ENCODE data around the gene DDX5. TPM values are rescaled to one million over a fixed set of nuclear protein-coding genes. Genes with fewer than 3 reads are reported as not detected.

DDX5 gene
- total RNA-seq, 1 donor from 2014 or later = 771 TPM

DNA sequence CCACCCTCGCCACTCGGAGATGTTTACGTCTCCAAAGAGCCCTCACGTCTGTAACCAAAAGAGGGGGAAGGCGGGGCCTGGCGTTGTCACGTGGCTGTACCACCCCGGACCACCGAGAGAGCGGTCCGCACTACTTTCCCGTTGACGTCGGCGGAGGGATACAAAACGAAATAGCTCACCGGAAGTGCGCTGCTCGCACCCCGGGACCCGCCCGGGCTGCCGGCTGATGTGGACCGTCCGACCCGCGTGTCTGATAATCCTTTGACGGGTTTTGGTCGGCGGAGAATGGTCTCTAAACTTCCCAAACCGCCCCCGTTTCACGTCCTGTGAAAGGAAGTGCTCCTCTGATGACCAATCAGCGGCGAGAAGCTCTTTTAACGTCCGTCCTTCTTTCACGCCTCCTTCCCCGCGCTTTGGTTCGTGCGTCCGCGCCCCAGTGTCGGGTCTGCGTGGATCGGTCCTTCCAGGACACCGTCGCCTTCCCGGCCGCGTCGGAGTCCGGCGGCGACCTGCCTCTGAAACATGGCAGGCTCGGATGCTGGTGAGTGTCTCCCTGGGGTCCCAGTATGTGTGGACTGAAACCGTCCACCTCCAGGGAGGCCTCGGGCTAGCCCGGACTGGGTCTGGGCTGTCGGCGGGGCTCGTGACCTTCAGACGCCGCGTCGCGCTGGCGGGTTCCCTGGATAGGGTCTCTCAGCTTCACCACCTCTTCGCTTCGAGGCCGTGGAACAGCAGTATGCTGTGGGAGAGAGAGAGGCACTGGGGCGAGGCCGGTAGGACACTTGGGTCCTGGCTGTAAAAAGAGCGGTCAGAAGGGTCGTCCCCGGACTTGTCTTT is 705 bp upstream of the DDX5 start, which contains the start of gene CEP95:
TSS of gene CEP95 (plus strand) at position 402 of the 837 bp plus-strand sequence. CDS start at position 523, 121 bp downstream.
- Mint-ChIP-seq H3K27ac (ENCODE audit: unreplicated experiment) (peak within 1 kb of the TSS; percentile 100), H3K4me3 (ENCODE audit: unreplicated experiment) (peak within 1 kb of the TSS; percentile 100), H3K36me3 (ENCODE audit: low read depth, unreplicated experiment) (peaks cover 58% of the 10 kb centered on the region), H3K27me3 (ENCODE audit: unreplicated experiment) (peaks cover 33% of the 10 kb centered on the region), H3K4me1 (ENCODE audit: unreplicated experiment) (peaks cover 48% of the 10 kb centered on the region), H3K9me3 (ENCODE audit: unreplicated experiment) (no peaks in the 10 kb centered on the region)
- peak; percentile 88 for DNase-seq (ENCODE audit: low spot score)
- TF ChIP-seq, protein P1, sequence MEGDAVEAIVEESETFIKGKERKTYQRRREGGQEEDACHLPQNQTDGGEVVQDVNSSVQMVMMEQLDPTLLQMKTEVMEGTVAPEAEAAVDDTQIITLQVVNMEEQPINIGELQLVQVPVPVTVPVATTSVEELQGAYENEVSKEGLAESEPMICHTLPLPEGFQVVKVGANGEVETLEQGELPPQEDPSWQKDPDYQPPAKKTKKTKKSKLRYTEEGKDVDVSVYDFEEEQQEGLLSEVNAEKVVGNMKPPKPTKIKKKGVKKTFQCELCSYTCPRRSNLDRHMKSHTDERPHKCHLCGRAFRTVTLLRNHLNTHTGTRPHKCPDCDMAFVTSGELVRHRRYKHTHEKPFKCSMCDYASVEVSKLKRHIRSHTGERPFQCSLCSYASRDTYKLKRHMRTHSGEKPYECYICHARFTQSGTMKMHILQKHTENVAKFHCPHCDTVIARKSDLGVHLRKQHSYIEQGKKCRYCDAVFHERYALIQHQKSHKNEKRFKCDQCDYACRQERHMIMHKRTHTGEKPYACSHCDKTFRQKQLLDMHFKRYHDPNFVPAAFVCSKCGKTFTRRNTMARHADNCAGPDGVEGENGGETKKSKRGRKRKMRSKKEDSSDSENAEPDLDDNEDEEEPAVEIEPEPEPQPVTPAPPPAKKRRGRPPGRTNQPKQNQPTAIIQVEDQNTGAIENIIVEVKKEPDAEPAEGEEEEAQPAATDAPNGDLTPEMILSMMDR (IDR thresholded peaks at IDR 0.05; ENCODE audit: unreplicated experiment) = no peak

DNA sequence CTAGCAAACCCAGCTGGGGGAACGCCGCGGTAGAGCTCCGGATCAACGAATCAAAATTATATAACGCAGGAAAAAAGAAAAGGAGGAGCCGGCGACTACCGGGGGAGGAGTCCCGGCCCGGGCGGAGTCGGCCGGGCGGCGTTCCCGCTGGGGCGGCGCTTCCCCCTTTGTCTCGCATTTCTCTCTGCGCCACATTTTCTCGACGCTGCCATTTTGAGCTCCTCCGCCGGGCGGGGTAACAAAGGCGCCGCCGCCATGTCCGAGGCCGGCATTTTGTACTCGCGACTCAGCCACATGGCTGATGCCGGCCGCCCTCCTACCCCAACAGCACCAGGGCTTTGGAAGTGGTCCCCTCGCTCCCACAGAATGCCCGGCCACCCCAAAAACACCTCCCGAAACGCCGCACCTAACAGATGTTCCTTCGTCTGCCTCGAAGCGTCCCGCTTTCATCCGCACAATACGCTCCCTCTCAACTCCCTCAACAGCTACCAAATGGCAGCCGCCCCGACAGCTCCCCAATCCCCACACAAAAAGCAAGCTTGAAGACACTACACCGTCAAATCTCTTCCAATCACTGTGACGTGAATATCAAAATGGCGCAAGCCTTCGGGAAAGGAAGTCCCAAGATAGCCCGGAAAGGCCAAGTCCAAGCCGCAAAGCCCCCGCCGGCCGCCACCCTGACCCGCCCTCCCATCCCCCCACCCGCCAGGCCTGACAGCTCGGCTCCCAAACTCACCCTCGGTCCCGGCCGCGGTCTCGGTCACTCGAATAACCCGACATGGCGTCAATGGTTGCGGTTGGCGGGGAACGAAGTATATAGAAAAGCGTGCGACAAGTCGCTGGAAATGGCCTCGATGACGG is 519 bp downstream of the DDX5 start:
- TF ChIP-seq, protein P1 (IDR thresholded peaks at IDR 0.05; ENCODE audit: unreplicated experiment) = no peak
- peaks cover 59% of the 10 kb centered on the region for H3K4me1 Mint-ChIP-seq (ENCODE audit: unreplicated experiment)
- DNase-seq (ENCODE audit: low spot score) = peak; percentile 77
- H3K36me3 Mint-ChIP-seq (ENCODE audit: low read depth, unreplicated experiment) = peaks cover 62% of the 10 kb centered on the region
- peak overlapping the region; percentile 100 for H3K4me3 Mint-ChIP-seq (ENCODE audit: unreplicated experiment)
- no peaks in the 10 kb centered on the region for H3K9me3 Mint-ChIP-seq (ENCODE audit: unreplicated experiment)
- peak overlapping the region; percentile 100 for H3K27ac Mint-ChIP-seq (ENCODE audit: unreplicated experiment)
- H3K27me3 Mint-ChIP-seq (ENCODE audit: unreplicated experiment) = peaks cover 37% of the 10 kb centered on the region

DNA sequence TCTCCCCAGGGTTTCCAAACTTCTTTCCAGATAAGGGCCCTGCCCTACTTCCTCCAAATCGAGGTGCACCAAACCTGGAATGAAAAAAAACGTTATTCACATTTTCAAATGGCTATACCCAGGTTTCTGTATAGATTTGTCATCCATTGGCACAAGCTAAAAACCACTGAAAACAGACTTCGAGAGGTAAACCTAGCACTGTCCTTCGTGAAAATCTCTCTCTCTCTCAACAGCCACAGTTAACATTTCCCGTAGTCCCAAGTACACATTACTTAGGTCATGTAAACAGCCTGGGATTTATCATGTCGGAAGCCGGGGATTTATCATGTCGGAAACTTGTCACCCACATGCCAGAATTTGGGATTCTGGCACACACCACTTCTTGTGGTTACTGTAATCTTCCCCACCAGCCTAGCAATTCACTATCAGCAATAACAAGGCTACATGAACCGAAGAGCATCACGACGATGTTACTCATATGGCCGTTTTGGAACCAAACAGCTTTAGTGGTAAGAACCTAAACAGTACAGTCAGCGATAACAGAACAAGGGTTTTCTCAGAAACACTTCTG is 1.2 kb downstream of the DDX5 start:
- H3K27me3 Mint-ChIP-seq (ENCODE audit: unreplicated experiment) = peaks cover 41% of the 10 kb centered on the region
- peaks cover 64% of the 10 kb centered on the region for H3K36me3 Mint-ChIP-seq (ENCODE audit: low read depth, unreplicated experiment)
- DNase-seq (ENCODE audit: low spot score) = no peak
- TF ChIP-seq, protein P1 (IDR thresholded peaks at IDR 0.05; ENCODE audit: unreplicated experiment) = no peak
- peak overlapping the region; percentile 100 for H3K4me3 Mint-ChIP-seq (ENCODE audit: unreplicated experiment)
- no peaks in the 10 kb centered on the region for H3K9me3 Mint-ChIP-seq (ENCODE audit: unreplicated experiment)
- H3K4me1 Mint-ChIP-seq (ENCODE audit: unreplicated experiment) = peaks cover 67% of the 10 kb centered on the region
- peak overlapping the region; percentile 100 for H3K27ac Mint-ChIP-seq (ENCODE audit: unreplicated experiment)

DNA sequence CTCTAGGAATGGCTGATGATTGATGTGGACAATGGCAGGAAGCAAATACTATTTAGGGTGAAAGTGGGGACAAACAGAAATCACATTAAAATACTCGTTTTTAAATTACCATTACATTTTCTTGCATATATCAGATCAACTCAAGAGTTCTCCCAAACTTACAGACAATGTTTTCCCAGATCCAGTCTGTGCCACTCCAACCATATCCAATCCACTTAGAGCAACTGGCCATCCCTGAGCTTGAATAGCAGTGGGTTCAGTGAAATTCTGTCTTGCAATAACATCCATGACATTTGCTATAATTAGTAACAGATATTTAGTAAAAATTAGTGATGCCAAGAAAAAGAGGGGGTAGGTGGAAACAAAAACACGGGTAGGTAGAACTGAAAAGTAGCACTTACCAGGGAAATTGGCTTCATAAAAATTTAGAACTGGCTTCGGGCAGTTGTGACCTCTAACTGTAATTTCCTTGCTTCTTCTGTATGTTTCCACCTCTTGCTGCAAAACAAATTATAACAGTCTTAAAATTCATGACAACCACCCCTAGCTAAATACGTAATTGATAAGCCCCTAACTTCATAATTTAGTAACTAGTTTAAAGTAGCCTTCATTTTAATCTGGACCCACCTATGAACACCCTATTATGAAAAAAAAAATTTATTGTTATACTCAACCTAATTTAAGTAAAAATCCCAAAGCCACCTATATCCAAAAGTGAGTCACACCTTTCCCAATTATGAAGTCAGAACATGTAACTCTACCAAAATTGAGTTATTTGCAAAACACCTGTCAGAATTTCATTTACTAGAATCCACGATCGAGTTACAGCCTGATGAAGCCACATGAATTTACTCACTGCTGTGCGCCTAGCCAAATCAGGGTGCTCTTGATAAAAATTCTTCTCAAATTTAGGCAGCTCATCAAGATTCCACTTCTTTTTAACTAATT is 2.0 kb downstream of the DDX5 start:
- peaks cover 70% of the 10 kb centered on the region for H3K4me1 Mint-ChIP-seq (ENCODE audit: unreplicated experiment)

More for the DNA sequence above, 2.0 kb downstream of the DDX5 start:
- H3K9me3 Mint-ChIP-seq (ENCODE audit: unreplicated experiment) = no peaks in the 10 kb centered on the region
- TF ChIP-seq, protein P1 (IDR thresholded peaks at IDR 0.05; ENCODE audit: unreplicated experiment) = no peak
- H3K27ac Mint-ChIP-seq (ENCODE audit: unreplicated experiment) = peak overlapping the region; percentile 100
- DNase-seq (ENCODE audit: low spot score) = no peak
- peaks cover 72% of the 10 kb centered on the region for H3K36me3 Mint-ChIP-seq (ENCODE audit: low read depth, unreplicated experiment)
- peaks cover 41% of the 10 kb centered on the region for H3K27me3 Mint-ChIP-seq (ENCODE audit: unreplicated experiment)
- peak overlapping the region; percentile 100 for H3K4me3 Mint-ChIP-seq (ENCODE audit: unreplicated experiment)

All from endothelial cell (in vitro differentiated cells).